K562 (cell line): Measurements from ENCODE around the gene FILIP1L.

Experiments
- BCLAF1 ChIP-seq, 2 experiments: fragments of 450-650 bp in 1 of 2; IDR thresholded peaks; 2 replicates each; pipeline ENCODE4 v1.6.1; 2011 to 2017; ENCODE audit warnings: low read depth in 2 of 2, antibody characterized with exemption in 1 of 2, borderline replicate concordance in 1 of 2, low read length in 1 of 2, mild to moderate bottlenecking in 1 of 2, mixed read lengths in 1 of 2; ENCODE audit not compliant: control insufficient read depth in 1 of 2
- CC2D1A ChIP-seq: fragments of 450-650 bp; IDR thresholded peaks from 2 replicates; pipeline ENCODE4 v1.6.1; 2017; ENCODE audit warnings: mild to moderate bottlenecking
- EZH2 ChIP-seq: IDR thresholded peaks from 2 replicates; pipeline ENCODE4 v1.6.1; 2012; ENCODE audit warnings: low read depth, mild to moderate bottlenecking, inconsistent platforms, low read length, borderline replicate concordance
- FOXM1 ChIP-seq, 2 experiments: fragments of 450-650 bp in 1 of 2; sonication (generic) in 1 of 2; formaldehyde crosslinking in 1 of 2; IDR thresholded peaks; 2 replicates each; pipeline versions ENCODE4 v1.6.1 to v1.9.0; 2017 to 2022; ENCODE audit warnings: low read depth in 2 of 2, mild to moderate bottlenecking in 2 of 2, missing genetic modification reagents in 1 of 2, moderate library complexity in 1 of 2
- NCOR1 ChIP-seq: fragments of 450-650 bp; IDR thresholded peaks from 2 replicates; pipeline ENCODE4 v1.6.1; 2016; ENCODE audit warnings: mild to moderate bottlenecking, moderate library complexity
- NFYB ChIP-seq: IDR thresholded peaks from 2 replicates; pipeline ENCODE4 v1.6.1; 2011; ENCODE audit warnings: mild to moderate bottlenecking, moderate library complexity; ENCODE audit not compliant: insufficient read length; ENCODE audit errors: extremely low read depth
- SMARCB1 ChIP-seq: IDR thresholded peaks from 2 replicates; pipeline ENCODE4 v1.6.1; 2011; ENCODE audit warnings: improper control_type of control experiment, low read depth; ENCODE audit not compliant: insufficient read length
- SNRNP70 ChIP-seq: fragments of 200-400 bp; formaldehyde crosslinking; optimal IDR thresholded peaks from 2 replicates; pipeline ENCODE3; 2017; ENCODE audit warnings: low read depth, low read length
- ZBED1 ChIP-seq: IDR thresholded peaks from 2 replicates; pipeline ENCODE4 v1.6.1; 2014
- ZNF212 ChIP-seq: fragments of 450-650 bp; formaldehyde crosslinking; IDR thresholded peaks from 2 replicates; pipeline ENCODE4 v1.4.0; 2020; ENCODE audit warnings: mild to moderate bottlenecking
- TF ChIP-seq, protein P1 (sequence below), 3 experiments: IDR thresholded peaks in 2 of 3; conservative IDR thresholded peaks in 1 of 3; 2 replicates each; pipeline ENCODE4 v1.5.1; 2011 to 2012; ENCODE audit warnings: low read length in 3 of 3, mild to moderate bottlenecking in 3 of 3, control low read depth in 2 of 3, improper control_type of control experiment in 1 of 3, inconsistent platforms in 1 of 3, low read depth in 1 of 3, mixed read lengths in 1 of 3, moderate library complexity in 1 of 3; ENCODE audit not compliant: insufficient read depth in 2 of 3
- TF ChIP-seq, protein P2 (sequence below): sonication (generic); formaldehyde crosslinking; IDR thresholded peaks from 2 replicates; pipeline ENCODE4 v1.9.0; 2022; ENCODE audit warnings: mild to moderate bottlenecking, missing genetic modification reagents

DNA sequence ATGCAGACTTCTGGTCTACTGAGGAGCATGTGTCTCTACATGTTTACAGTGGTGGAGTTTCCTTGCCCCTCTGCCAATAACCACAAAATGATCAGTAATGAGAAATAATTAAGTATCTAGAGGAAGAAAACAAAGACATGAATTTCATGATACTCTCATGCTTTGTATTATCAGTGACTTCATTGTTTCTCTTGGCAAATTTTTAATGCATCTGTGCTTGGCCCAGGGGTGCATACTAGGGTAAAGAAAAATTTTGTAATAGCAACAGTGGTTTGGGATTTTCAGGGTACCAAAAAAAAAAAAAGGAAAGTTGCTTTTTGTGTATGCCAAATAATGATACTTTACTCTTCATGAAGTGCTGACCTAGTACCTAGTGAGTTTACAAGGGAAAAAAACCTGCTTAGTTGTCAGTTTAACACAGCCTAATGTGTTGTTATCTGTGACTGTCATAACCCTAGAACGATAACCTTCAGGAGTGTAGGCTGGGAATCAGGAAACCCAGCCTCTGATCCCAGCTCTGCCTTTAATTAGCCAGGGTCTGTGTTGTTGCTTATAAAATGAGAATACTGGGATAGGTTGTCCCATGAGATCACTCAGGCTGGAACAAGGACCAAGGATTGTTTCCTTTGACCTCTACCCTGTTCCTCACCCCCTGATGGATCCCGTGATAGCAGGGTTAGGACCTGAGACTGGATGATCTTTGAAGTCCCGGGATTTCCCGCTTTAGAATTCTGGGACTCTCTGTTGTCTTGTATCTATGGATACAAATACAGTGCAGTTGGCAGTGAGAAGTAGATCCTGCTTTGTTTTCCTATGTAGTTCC lies 179.1 kb downstream of the FILIP1L start:
- TF ChIP-seq EZH2: no peak
- TF ChIP-seq, protein P1, sequence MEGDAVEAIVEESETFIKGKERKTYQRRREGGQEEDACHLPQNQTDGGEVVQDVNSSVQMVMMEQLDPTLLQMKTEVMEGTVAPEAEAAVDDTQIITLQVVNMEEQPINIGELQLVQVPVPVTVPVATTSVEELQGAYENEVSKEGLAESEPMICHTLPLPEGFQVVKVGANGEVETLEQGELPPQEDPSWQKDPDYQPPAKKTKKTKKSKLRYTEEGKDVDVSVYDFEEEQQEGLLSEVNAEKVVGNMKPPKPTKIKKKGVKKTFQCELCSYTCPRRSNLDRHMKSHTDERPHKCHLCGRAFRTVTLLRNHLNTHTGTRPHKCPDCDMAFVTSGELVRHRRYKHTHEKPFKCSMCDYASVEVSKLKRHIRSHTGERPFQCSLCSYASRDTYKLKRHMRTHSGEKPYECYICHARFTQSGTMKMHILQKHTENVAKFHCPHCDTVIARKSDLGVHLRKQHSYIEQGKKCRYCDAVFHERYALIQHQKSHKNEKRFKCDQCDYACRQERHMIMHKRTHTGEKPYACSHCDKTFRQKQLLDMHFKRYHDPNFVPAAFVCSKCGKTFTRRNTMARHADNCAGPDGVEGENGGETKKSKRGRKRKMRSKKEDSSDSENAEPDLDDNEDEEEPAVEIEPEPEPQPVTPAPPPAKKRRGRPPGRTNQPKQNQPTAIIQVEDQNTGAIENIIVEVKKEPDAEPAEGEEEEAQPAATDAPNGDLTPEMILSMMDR (IDR thresholded peaks at IDR 0.05 in 2 of 3, conservative IDR thresholded peaks at IDR 0.05 in 1 of 3; ENCODE audit: insufficient read depth in 2 of 3, low read depth in 1 of 3, low read length in 3 of 3): no peak
- TF ChIP-seq FOXM1 (IDR thresholded peaks at IDR 0.05; ENCODE audit: low read depth): no peak
- TF ChIP-seq FOXM1 (CRISPR knock-in tag; IDR thresholded peaks at IDR 0.05; ENCODE audit: low read depth): no peak
- no peak for TF ChIP-seq BCLAF1 (IDR thresholded peaks at IDR 0.05; ENCODE audit: borderline replicate concordance in 1 of 2, control insufficient read depth in 1 of 2, low read depth in 2 of 2, low read length in 1 of 2)
- TF ChIP-seq SMARCB1: no peak
- TF ChIP-seq ZBED1: no peak
- no peak for TF ChIP-seq ZNF212 (CRISPR knock-in tag)
- no peak for TF ChIP-seq CC2D1A
- TF ChIP-seq NCOR1: no peak
- TF ChIP-seq NFYB: no peak
- TF ChIP-seq, protein P2, sequence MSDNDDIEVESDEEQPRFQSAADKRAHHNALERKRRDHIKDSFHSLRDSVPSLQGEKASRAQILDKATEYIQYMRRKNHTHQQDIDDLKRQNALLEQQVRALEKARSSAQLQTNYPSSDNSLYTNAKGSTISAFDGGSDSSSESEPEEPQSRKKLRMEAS: no peak
- no peak for TF ChIP-seq SNRNP70
